H1 (cell line): ENCODE results near the gene STIM1. TPM values are rescaled to one million over a fixed set of nuclear protein-coding genes. Genes with fewer than 3 reads are reported as not detected.
A peak's percentile ranks its signal among the peaks of the same experiment; 100 is the strongest.

Experiments used
- CTCF ChIA-PET: fragments of 300-600 bp; sonication (Branson Sonifier 250); formaldehyde crosslinking; loops from one replicate; lab custom pipeline; 2021; ENCODE audit not compliant: partially characterized antibody; lab: Charles Lee
- POLR2A ChIA-PET: fragments of 300-600 bp; sonication (Branson Sonifier 250); formaldehyde crosslinking; loops from one replicate; lab custom pipeline; 2021; ENCODE audit warnings: inconsistent platforms; ENCODE audit not compliant: partially characterized antibody; lab: Charles Lee
- DNase-seq, 2 experiments: peaks; one replicate each; pipeline versions ENCODE4 v3.0.0 to v3.0.0-alpha.2; 2010 to 2022; ENCODE audit warnings: low spot score in 2 of 2, low read depth in 1 of 2, mixed read lengths in 1 of 2
- FAIRE-seq: peaks from 2 replicates; lab custom pipeline; 2011; peaks lifted over from hg19 to GRCh38; lab: Jason Lieb, UNC
- H2AFZ ChIP-seq: 2 replicates; pipeline ENCODE4 v1.8.1; 2012; ENCODE audit warnings: low read length, inconsistent platforms
- H2AK5ac ChIP-seq: 2 replicates; pipeline ENCODE4 v1.6.1; 2013; ENCODE audit warnings: low read depth, low read length
- H2BK120ac ChIP-seq: replicated peaks from 2 replicates; pipeline ENCODE3; 2013; ENCODE audit warnings: low read depth, low read length, inconsistent platforms
- H2BK12ac ChIP-seq: 2 replicates; pipeline ENCODE4 v1.6.1; 2013; ENCODE audit warnings: low read depth, low read length
- H2BK15ac ChIP-seq: 2 replicates; pipeline ENCODE4 v1.6.1; 2013; ENCODE audit warnings: low read length
- H2BK20ac ChIP-seq: 2 replicates; pipeline ENCODE4 v1.6.1; 2013; ENCODE audit warnings: low read length
- H2BK5ac ChIP-seq: 2 replicates; pipeline ENCODE4 v1.6.1; 2013; ENCODE audit warnings: low read depth, low read length
- H3K14ac ChIP-seq: 2 replicates; pipeline ENCODE4 v1.6.1; 2013; ENCODE audit warnings: inconsistent platforms; ENCODE audit not compliant: insufficient read length
- H3K18ac ChIP-seq: 2 replicates; pipeline ENCODE4 v1.6.1; 2013; ENCODE audit warnings: low read length; ENCODE audit errors: extremely low read depth
- H3K23ac ChIP-seq: 2 replicates; pipeline ENCODE4 v1.6.1; 2013; ENCODE audit warnings: inconsistent platforms; ENCODE audit not compliant: insufficient read length
- H3K23me2 ChIP-seq: 2 replicates; pipeline ENCODE4 v1.6.1; 2013; ENCODE audit warnings: low read depth, low read length
- H3K27ac ChIP-seq: 2 replicates; pipeline ENCODE4 v1.6.1; 2011; ENCODE audit warnings: low read depth, low read length, inconsistent platforms
- H3K27me3 ChIP-seq, 4 experiments: replicated peaks in 1 of 4; 1 replicate in 1 of 4; 2 replicates in 3 of 4; pipeline versions ENCODE4 v1.6.1 to v1.8.1; 2011 to 2013; ENCODE audit warnings: low read length in 3 of 4, mild to moderate bottlenecking in 3 of 4, inconsistent platforms in 2 of 4, mixed read lengths in 2 of 4, moderate library complexity in 1 of 4; ENCODE audit not compliant: control insufficient read depth in 3 of 4, insufficient read depth in 3 of 4; ENCODE audit errors: extremely low read depth in 1 of 4
- H3K36me3 ChIP-seq, 4 experiments: 2 replicates each; pipeline versions ENCODE4 v1.6.1 to v1.8.1; 2011 to 2013; ENCODE audit warnings: mild to moderate bottlenecking in 4 of 4, low read length in 3 of 4, moderate library complexity in 2 of 4, control low read depth in 1 of 4, inconsistent platforms in 1 of 4; ENCODE audit not compliant: insufficient read depth in 4 of 4, control insufficient read depth in 2 of 4
- H3K4ac ChIP-seq: replicated peaks from 2 replicates; pipeline ENCODE3; 2013; ENCODE audit warnings: low read length, low read depth, mixed read lengths, inconsistent platforms; ENCODE audit not compliant: insufficient read length
- H3K4me1 ChIP-seq, 4 experiments: replicated peaks in 1 of 4; 1 replicate in 1 of 4; 2 replicates in 3 of 4; pipeline versions ENCODE4 v1.6.1 to v1.8.1; 2011 to 2013; ENCODE audit warnings: low read length in 3 of 4, inconsistent platforms in 2 of 4, mixed read lengths in 1 of 4; ENCODE audit not compliant: insufficient read depth in 4 of 4, control insufficient read depth in 3 of 4
- H3K4me2 ChIP-seq, 2 experiments: 2 replicates each; pipeline versions ENCODE4 v1.6.1 to v1.8.1; 2011 to 2013; ENCODE audit warnings: low read depth in 2 of 2, low read length in 2 of 2, control low read depth in 1 of 2, inconsistent platforms in 1 of 2, mild to moderate bottlenecking in 1 of 2; ENCODE audit not compliant: insufficient read depth in 1 of 2
- H3K4me3 ChIP-seq, 4 experiments: fragments of 200-600, 300-600 bp in 1 of 4; sonication (generic), shearing (Covaris generic), sonication (Bioruptor Twin) in 1 of 4; 2 replicates each; pipeline versions ENCODE4 v1.5.1 to v1.8.1; 2011 to 2016; ENCODE audit warnings: low read length in 4 of 4, low read depth in 3 of 4, control low read depth in 2 of 4, inconsistent platforms in 2 of 4, mild to moderate bottlenecking in 2 of 4, mixed read lengths in 1 of 4, moderate library complexity in 1 of 4; ENCODE audit not compliant: insufficient read depth in 2 of 4; ENCODE audit errors: extremely low read depth in 1 of 4
- H3K56ac ChIP-seq: replicated peaks from 2 replicates; pipeline ENCODE3; 2013; ENCODE audit warnings: low read depth, mild to moderate bottlenecking, mixed read lengths, low read length, inconsistent platforms; ENCODE audit not compliant: insufficient read length
- H3K79me1 ChIP-seq: 2 replicates; pipeline ENCODE4 v1.6.1; 2013; ENCODE audit warnings: low read depth, low read length, control low read depth
- H3K79me2 ChIP-seq, 2 experiments: 2 replicates each; pipeline versions ENCODE4 v1.6.1 to v1.8.1; 2012 to 2013; ENCODE audit warnings: low read length in 2 of 2, mild to moderate bottlenecking in 2 of 2, inconsistent platforms in 1 of 2; ENCODE audit not compliant: insufficient read depth in 2 of 2, control insufficient read depth in 1 of 2
- H3K9ac ChIP-seq, 4 experiments: replicated peaks in 1 of 4; 1 replicate in 1 of 4; 2 replicates in 3 of 4; pipeline versions ENCODE4 v1.6.1 to v1.8.1; 2011 to 2013; ENCODE audit warnings: low read depth in 3 of 4, low read length in 3 of 4, control low read depth in 2 of 4, mild to moderate bottlenecking in 2 of 4, moderate library complexity in 2 of 4, inconsistent platforms in 1 of 4; ENCODE audit errors: extremely low read depth in 1 of 4
- H3K9me3 ChIP-seq, 2 experiments: 2 replicates each; pipeline versions ENCODE4 v1.6.1 to v1.8.1; 2012 to 2013; ENCODE audit warnings: mild to moderate bottlenecking in 2 of 2, moderate library complexity in 2 of 2, control low read depth in 1 of 2, inconsistent platforms in 1 of 2, low read depth in 1 of 2, low read length in 1 of 2, mixed read lengths in 1 of 2; ENCODE audit not compliant: insufficient read depth in 2 of 2
- H4K20me1 ChIP-seq, 2 experiments: replicated peaks in 1 of 2; 2 replicates each; pipeline versions ENCODE3 to v1.8.1; 2011 to 2013; ENCODE audit warnings: inconsistent platforms in 2 of 2, low read length in 2 of 2, mild to moderate bottlenecking in 1 of 2; ENCODE audit not compliant: insufficient read depth in 2 of 2, control insufficient read depth in 1 of 2
- H4K5ac ChIP-seq: 2 replicates; pipeline ENCODE4 v1.6.1; 2013; ENCODE audit warnings: low read length, low read depth, mixed read lengths, inconsistent platforms; ENCODE audit not compliant: insufficient read length
- H4K8ac ChIP-seq: 2 replicates; pipeline ENCODE4 v1.8.0; 2013; ENCODE audit warnings: mild to moderate bottlenecking, moderate library complexity, low read length, inconsistent platforms; ENCODE audit not compliant: insufficient read depth; ENCODE audit errors: extremely low read depth
- H4K91ac ChIP-seq: replicated peaks from 2 replicates; pipeline ENCODE3; 2013; ENCODE audit warnings: low read length, mixed read lengths, inconsistent platforms; ENCODE audit not compliant: insufficient read length
- ASH2L ChIP-seq: fragments of 200-600, 300-600 bp; sonication (generic); IDR thresholded peaks from one replicate; pipeline ENCODE4 v1.7.1; 2017; ENCODE audit warnings: low read length
- CEBPB ChIP-seq: IDR thresholded peaks from 2 replicates; pipeline ENCODE4 v1.6.1; 2012; ENCODE audit warnings: low read depth, low read length
- EP300 ChIP-seq, 2 experiments: IDR thresholded peaks; 1 replicate in 1 of 2; 2 replicates in 1 of 2; pipeline ENCODE4 v1.6.1; 2011 to 2012; ENCODE audit warnings: low read depth in 2 of 2, low read length in 2 of 2, mild to moderate bottlenecking in 2 of 2, borderline replicate concordance in 1 of 2, inconsistent platforms in 1 of 2, moderate library complexity in 1 of 2
- POLR2A ChIP-seq, 2 experiments: IDR thresholded peaks; 1 replicate in 1 of 2; 2 replicates in 1 of 2; pipeline ENCODE4 v1.6.1; 2011; ENCODE audit warnings: low read depth in 2 of 2, low read length in 2 of 2, mild to moderate bottlenecking in 2 of 2; ENCODE audit errors: control extremely low read depth in 1 of 2
- SIN3A ChIP-seq, 2 experiments: IDR thresholded peaks in 1 of 2; conservative IDR thresholded peaks in 1 of 2; 2 replicates each; pipeline ENCODE4 v1.6.1; 2011 to 2012; ENCODE audit warnings: low read length in 2 of 2, improper control_type of control experiment in 1 of 2, low read depth in 1 of 2, mild to moderate bottlenecking in 1 of 2
- WGBS, 2 experiments: shearing (Covaris generic) in 1 of 2; methylation state at CpG; one replicate each; pipeline versions ENCODE4 v1.1.6 to v1.1.7; 2013 to 2015; ENCODE audit warnings: low lambda C conversion rate in 2 of 2, mixed read lengths in 2 of 2, inconsistent platforms in 1 of 2, low coverage in 1 of 2, missing lambda C conversion rate in 1 of 2; ENCODE audit not compliant: insufficient replicate concordance in 2 of 2, insufficient coverage in 1 of 2, insufficient read length in 1 of 2; ENCODE audit errors: extremely low coverage in 1 of 2, missing lambda C conversion rate in 1 of 2; 5-methylcytosine and 5-hydroxymethylcytosine counted together
- polyA plus RNA-seq, 7 experiments: library from polyadenylated mRNA; depleted of rRNA in 3 of 7; stranded (reverse) in 5 of 7; unstranded in 2 of 7; fragments of >200 nt in 5 of 7; fragments of 200-250 nt in 2 of 7; gene quantifications; 1 replicate in 5 of 7; 2 replicates in 1 of 7; 4 replicates in 1 of 7; pipeline versions ENCODE4 v1.2.1 to v1.2.3, GENCODE V29; 2011 to 2013; ENCODE audit warnings: missing spikeins in 2 of 7, mixed read lengths in 2 of 7
- total RNA-seq: library from RNA; stranded (reverse); fragmentation: NEBNext Ultra II Directional; extraction: Animal tissue kit (Norgen Biotek cat#: 25700); gene quantifications from 2 replicates; pipeline ENCODE4 v1.2.1, GENCODE V29; 2021
- TF ChIP-seq, protein P1 (sequence below), 3 experiments: IDR thresholded peaks; 1 replicate in 2 of 3; 2 replicates in 1 of 3; pipeline versions ENCODE4 v1.5.1 to v1.6.1; 2011; ENCODE audit warnings: low read length in 3 of 3, mild to moderate bottlenecking in 3 of 3, inconsistent platforms in 2 of 3, low read depth in 1 of 3, moderate library complexity in 1 of 3; ENCODE audit not compliant: insufficient read depth in 1 of 3; ENCODE audit errors: control extremely low read depth in 1 of 3

STIM1 gene
- total and polyA plus RNA-seq, 2 of the 8 experiments (the other 6 are each of a cell fraction or from before 2014, with no cell fraction given), result 11.1 to 12.2 TPM

DNA sequence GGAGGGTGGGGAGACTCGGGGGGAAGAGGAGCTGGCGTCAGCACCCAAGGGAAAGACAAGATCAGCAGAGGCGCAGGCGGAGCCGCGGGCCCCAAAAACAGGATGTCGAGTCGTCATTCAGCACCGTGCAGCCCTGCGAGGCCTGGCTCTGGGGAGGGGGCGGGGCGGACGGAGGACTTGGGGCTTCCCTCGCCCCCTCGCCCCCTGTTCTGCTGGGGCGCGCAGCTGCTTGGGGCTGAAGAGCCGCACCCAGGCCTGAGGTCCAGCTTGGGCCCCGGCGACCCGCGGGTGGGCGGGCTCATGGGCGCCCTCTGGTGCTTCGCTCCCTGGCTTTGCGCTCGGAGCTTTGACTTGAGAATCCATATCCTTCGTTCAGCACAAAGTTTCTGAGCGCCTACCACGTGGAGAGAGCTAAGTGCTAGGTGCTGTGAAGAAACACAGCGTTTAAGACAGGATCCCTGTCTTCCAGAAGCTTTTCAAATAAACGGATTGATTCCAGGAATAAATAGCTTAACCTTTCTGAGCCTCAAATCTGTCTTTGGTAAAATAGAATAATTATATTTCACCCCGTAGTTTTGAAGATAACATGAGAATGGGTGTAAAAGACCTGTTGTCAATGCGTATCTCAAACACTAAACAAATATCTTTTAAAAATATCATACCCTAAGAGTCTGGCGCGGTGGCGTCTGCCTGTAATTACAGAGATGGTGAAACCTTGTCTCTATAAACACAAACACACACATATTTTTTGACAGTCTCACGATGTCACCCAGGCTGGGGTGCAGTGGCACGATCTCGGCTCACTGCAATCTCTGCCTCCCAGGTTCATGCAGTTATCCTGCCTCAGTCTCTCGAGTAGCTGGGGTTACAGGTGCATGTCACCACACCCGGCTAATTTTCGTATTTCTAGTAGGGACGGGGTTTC, 13.8 kb upstream of the STIM1 start:
- Histone ChIP-seq H2BK120ac (no peak overlapping the region), H3K79me1 (peaks cover 14% of the 10 kb centered on the region), H2BK5ac (peak overlapping the region; percentile 71; the same call in 1 of the 2 replicates), H3K27me3 (peaks cover 0 to 3% (median 0%) of the 10 kb centered on the region in 4 experiments; a peak in 1 of 7 replicates), H2BK15ac (no peak overlapping the region), H2BK12ac (no peak overlapping the region), H2AFZ (no peak overlapping the region), H3K23ac (no peak overlapping the region), H2BK20ac (no peak overlapping the region), H3K36me3 (peaks cover 0 to 3% (median 0%) of the 10 kb centered on the region in 4 experiments; a peak in 1 of 8 replicates), H4K5ac (peak overlapping the region; percentile 65), H3K27ac (no peak overlapping the region), H2AK5ac (no peak overlapping the region), H3K9ac (peak overlapping the region in 1 of 4 experiments; percentile 0; a peak in 1 of 7 replicates), H3K9me3 (no peaks in the 10 kb centered on the region), H3K4me3 (peak overlapping the region; percentile 36 to 97 (median 59)), H3K4ac (no peak overlapping the region), H3K56ac (peak overlapping the region; percentile 25), H4K91ac (peak overlapping the region; percentile 45), H3K4me1 (peaks cover 5 to 14% (median 8%) of the 10 kb centered on the region in 4 experiments; a peak in 4 of 7 replicates), H3K4me2 (peak overlapping the region; percentile 75 to 85), H3K14ac (no peak overlapping the region), H3K18ac (peak overlapping the region; percentile 83), H4K8ac (no peak overlapping the region; the same call in 1 of the 2 replicates), H3K79me2 (peaks cover 8 to 35% of the 10 kb centered on the region in 2 experiments), H3K23me2 (peaks cover 10% of the 10 kb centered on the region), H4K20me1 (peaks cover 10 to 14% of the 10 kb centered on the region in 2 experiments)
- 29% methylated on average over 40 of the region's 44 CpGs; no CpG with 5 or more reads in 1 of the 2 experiments for WGBS, 2 experiments
- ChIA-PET POLR2A (interaction anchor here (0.6 to 5.7 kb wide), 4 partner anchors 13 to 427 kb away, joined by 3 to 29 read pairs (median 8); partner anchors contain the start of gene STIM1), CTCF (interaction anchor here (0.7 to 20.2 kb wide), 19 partner anchors 10 to 228 kb away, joined by 3 to 422 read pairs (median 5); partner anchors contain the start of gene STIM1)
- DNase-seq (peak in 1 of 2 experiments; percentile 59), FAIRE-seq (no peak)
- no peak for TF ChIP-seq POLR2A (IDR thresholded peaks at IDR 0.05; ENCODE audit: control extremely low read depth in 1 of 2, low read depth in 2 of 2, low read length in 2 of 2)
- TF ChIP-seq, protein P1, sequence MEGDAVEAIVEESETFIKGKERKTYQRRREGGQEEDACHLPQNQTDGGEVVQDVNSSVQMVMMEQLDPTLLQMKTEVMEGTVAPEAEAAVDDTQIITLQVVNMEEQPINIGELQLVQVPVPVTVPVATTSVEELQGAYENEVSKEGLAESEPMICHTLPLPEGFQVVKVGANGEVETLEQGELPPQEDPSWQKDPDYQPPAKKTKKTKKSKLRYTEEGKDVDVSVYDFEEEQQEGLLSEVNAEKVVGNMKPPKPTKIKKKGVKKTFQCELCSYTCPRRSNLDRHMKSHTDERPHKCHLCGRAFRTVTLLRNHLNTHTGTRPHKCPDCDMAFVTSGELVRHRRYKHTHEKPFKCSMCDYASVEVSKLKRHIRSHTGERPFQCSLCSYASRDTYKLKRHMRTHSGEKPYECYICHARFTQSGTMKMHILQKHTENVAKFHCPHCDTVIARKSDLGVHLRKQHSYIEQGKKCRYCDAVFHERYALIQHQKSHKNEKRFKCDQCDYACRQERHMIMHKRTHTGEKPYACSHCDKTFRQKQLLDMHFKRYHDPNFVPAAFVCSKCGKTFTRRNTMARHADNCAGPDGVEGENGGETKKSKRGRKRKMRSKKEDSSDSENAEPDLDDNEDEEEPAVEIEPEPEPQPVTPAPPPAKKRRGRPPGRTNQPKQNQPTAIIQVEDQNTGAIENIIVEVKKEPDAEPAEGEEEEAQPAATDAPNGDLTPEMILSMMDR (IDR thresholded peaks at IDR 0.05; ENCODE audit: control extremely low read depth in 1 of 3, insufficient read depth in 1 of 3, low read depth in 1 of 3, low read length in 3 of 3), result peak; percentile 66 to 83 (median 72)
- TF ChIP-seq ASH2L, result peak; percentile 12
- no peak for TF ChIP-seq CEBPB
- 0 out of 3 replicates have a peak, but pooled peaks of 1 of the 2 experiments have one; percentile 6 for TF ChIP-seq EP300 (IDR thresholded peaks at IDR 0.05; ENCODE audit: borderline replicate concordance in 1 of 2, low read depth in 2 of 2, low read length in 2 of 2)
- peak; percentile 61 to 72; a peak in 2 of 4 replicates for TF ChIP-seq SIN3A (conservative IDR thresholded peaks at IDR 0.05 in 1 of 2, IDR thresholded peaks at IDR 0.05 in 1 of 2; ENCODE audit: low read depth in 1 of 2, low read length in 2 of 2)
